Cardiac muscle cell (in vitro differentiated cells and primary cell): Measurements from ENCODE around the gene KLHL28. TPM values are rescaled to one million over a fixed set of nuclear protein-coding genes. Genes with fewer than 3 reads are reported as not detected.
A peak's percentile ranks its signal among the peaks of the same experiment; 100 is the strongest.
"Not testable (repeated sequence)": the region's sequence is repeated elsewhere in the genome, so short reads cannot be mapped to it uniquely, and the experiment has no call there.

Experiments used
- DNase-seq, 2 donors: peaks; one replicate each; pipeline versions ENCODE4 v3.0.0 to v3.0.0-alpha.2; 2010 to 2017; ENCODE audit warnings: low read depth in 1 of 2, low spot score in 1 of 2
- H3K27ac ChIP-seq: fragments of 200-600 bp; sonication (generic); 2 replicates; pipeline ENCODE4 v1.5.1; 2016
- H3K27me3 ChIP-seq: fragments of 200-600 bp; sonication (generic); 2 replicates; pipeline ENCODE4 v1.6.0; 2016; ENCODE audit warnings: control low read depth
- H3K36me3 ChIP-seq: fragments of 200-600 bp; sonication (generic); 2 replicates; pipeline ENCODE4 v1.5.1; 2016; ENCODE audit warnings: control low read depth
- H3K4me1 ChIP-seq: fragments of 200-600 bp; sonication (generic); 2 replicates; pipeline ENCODE4 v1.8.1; 2017; ENCODE audit warnings: low read depth, mild to moderate bottlenecking, mixed run types
- H3K4me3 ChIP-seq: fragments of 200-600 bp; sonication (generic); 2 replicates; pipeline ENCODE4 v1.5.1; 2016; ENCODE audit warnings: mild to moderate bottlenecking
- H3K9me3 ChIP-seq: fragments of 200-600 bp; sonication (generic); 2 replicates; pipeline ENCODE4 v1.5.1; 2017; ENCODE audit warnings: low read depth, mild to moderate bottlenecking, control low read depth
- CTCF ChIP-seq: IDR thresholded peaks from 2 replicates; pipeline ENCODE4 v1.5.1; 2012; ENCODE audit warnings: low read depth, mild to moderate bottlenecking, low read length
- polyA plus RNA-seq: library from polyadenylated mRNA; unstranded; fragments of >200 nt; fragmentation: Nextera tagmentation; extraction: Ambion mirVana; gene quantifications from 2 replicates; pipeline ENCODE4 v1.2.1, GENCODE V29; 2016
- total RNA-seq: library from RNA; depleted of rRNA; stranded (reverse); fragments of >200 nt; gene quantifications from 2 replicates; pipeline ENCODE4 v1.2.3, GENCODE V29; 2016

The KLHL28 gene
- total and polyA plus RNA-seq, 2 experiments from 2014 or later, result 8.8 to 12.9 TPM

GRCh38 chr14:44897845-44898151 lies 63.9 kb downstream of the KLHL28 start:
- Histone ChIP-seq H3K9me3 (no peaks in the 10 kb centered on the region), H3K36me3 (no peaks in the 10 kb centered on the region), H3K27me3 (no peaks in the 10 kb centered on the region), H3K27ac (peak overlapping the region; percentile 95), H3K4me3 (peak overlapping the region; percentile 69), H3K4me1 (peaks cover 6% of the 10 kb centered on the region)
- no peak for DNase-seq
- TF ChIP-seq CTCF, result no peak

- TF ChIP-seq CTCF, result no peak
- H3K4me1 ChIP-seq, result peaks cover 6% of the 10 kb centered on the region
- H3K27ac ChIP-seq, result peak overlapping the region; percentile 95
- no peaks in the 10 kb centered on the region for H3K27me3 ChIP-seq
- H3K36me3 ChIP-seq, result no peaks in the 10 kb centered on the region
- H3K4me3 ChIP-seq, result peak overlapping the region; percentile 69
- DNase-seq, result peak; percentile 96 to 98
- H3K9me3 ChIP-seq, result no peaks in the 10 kb centered on the region
Measured at GRCh38 chr14:44897041-44897844, 64.5 kb downstream of the KLHL28 start.

GRCh38 chr14:44896275-44897040 lies 65.3 kb downstream of the KLHL28 start:
- H3K9me3 ChIP-seq, result no peaks in the 10 kb centered on the region
- H3K4me3 ChIP-seq, result no peak overlapping the region
- H3K4me1 ChIP-seq, result peaks cover 6% of the 10 kb centered on the region
- peak overlapping the region; percentile 95 for H3K27ac ChIP-seq
- no peaks in the 10 kb centered on the region for H3K36me3 ChIP-seq
- DNase-seq, result no peak
- no peak for TF ChIP-seq CTCF
- no peaks in the 10 kb centered on the region for H3K27me3 ChIP-seq

- Histone ChIP-seq H3K4me1 (peaks cover 9% of the 10 kb centered on the region), H3K9me3 (no peaks in the 10 kb centered on the region), H3K27me3 (no peaks in the 10 kb centered on the region), H3K36me3 (no peaks in the 10 kb centered on the region), H3K27ac (no peak overlapping the region), H3K4me3 (no peak overlapping the region)
- DNase-seq, result peak in 1 of 2 donors; percentile 41
- TF ChIP-seq CTCF, result no peak
Measured at GRCh38 chr14:44895716-44896115, 66.0 kb downstream of the KLHL28 start.

GRCh38 chr14:44893535-44893934 lies 68.2 kb downstream of the KLHL28 start:
- no peaks in the 10 kb centered on the region for H3K27me3 ChIP-seq
- no peak for DNase-seq
- H3K4me3 ChIP-seq, result no peak overlapping the region
- H3K9me3 ChIP-seq, result no peaks in the 10 kb centered on the region
- H3K27ac ChIP-seq, result no peak overlapping the region
- no peaks in the 10 kb centered on the region for H3K36me3 ChIP-seq
- peaks cover 26% of the 10 kb centered on the region for H3K4me1 ChIP-seq
- TF ChIP-seq CTCF, result no peak

- peaks cover 22% of the 10 kb centered on the region for H3K4me1 ChIP-seq
- not testable (repeated sequence) for H3K36me3 ChIP-seq, H3K9me3 ChIP-seq, H3K27ac ChIP-seq, H3K4me3 ChIP-seq, H3K27me3 ChIP-seq, DNase-seq
Measured at GRCh38 chr14:44891726-44892372, 69.9 kb downstream of the KLHL28 start.
